Nephron progenitor cell (in vitro differentiated cells): ENCODE data around the gene SELPLG.

Source experiments
- DNase-seq: peaks from one replicate; pipeline ENCODE4 v3.0.0; 2021
- H3K27ac Mint-ChIP-seq: 2 replicates; pipeline ENCODE4 v1.8.0; 2021; ENCODE audit warnings: mild to moderate bottlenecking, moderate library complexity, mixed read lengths
- H3K27me3 Mint-ChIP-seq: 2 replicates; pipeline ENCODE4 v1.8.0; 2021; ENCODE audit warnings: mild to moderate bottlenecking, low read depth, mixed read lengths; ENCODE audit not compliant: poor library complexity
- H3K36me3 Mint-ChIP-seq: 2 replicates; pipeline ENCODE4 v1.8.0; 2021; ENCODE audit warnings: low read depth, mixed read lengths
- H3K4me1 Mint-ChIP-seq: 2 replicates; pipeline ENCODE4 v1.8.0; 2021; ENCODE audit warnings: mixed read lengths
- H3K4me3 Mint-ChIP-seq: 2 replicates; pipeline ENCODE4 v1.8.0; 2021; ENCODE audit warnings: mild to moderate bottlenecking, moderate library complexity, mixed read lengths
- H3K9me3 Mint-ChIP-seq: 2 replicates; pipeline ENCODE4 v1.8.0; 2021; ENCODE audit warnings: mild to moderate bottlenecking, moderate library complexity, mixed read lengths
- TF ChIP-seq, protein P1 (sequence below): fragments of 200-600 bp; sonication (generic); IDR thresholded peaks from 2 replicates; pipeline ENCODE4 v1.5.0; 2021; ENCODE audit warnings: antibody characterized with exemption

The SELPLG gene

DNA sequence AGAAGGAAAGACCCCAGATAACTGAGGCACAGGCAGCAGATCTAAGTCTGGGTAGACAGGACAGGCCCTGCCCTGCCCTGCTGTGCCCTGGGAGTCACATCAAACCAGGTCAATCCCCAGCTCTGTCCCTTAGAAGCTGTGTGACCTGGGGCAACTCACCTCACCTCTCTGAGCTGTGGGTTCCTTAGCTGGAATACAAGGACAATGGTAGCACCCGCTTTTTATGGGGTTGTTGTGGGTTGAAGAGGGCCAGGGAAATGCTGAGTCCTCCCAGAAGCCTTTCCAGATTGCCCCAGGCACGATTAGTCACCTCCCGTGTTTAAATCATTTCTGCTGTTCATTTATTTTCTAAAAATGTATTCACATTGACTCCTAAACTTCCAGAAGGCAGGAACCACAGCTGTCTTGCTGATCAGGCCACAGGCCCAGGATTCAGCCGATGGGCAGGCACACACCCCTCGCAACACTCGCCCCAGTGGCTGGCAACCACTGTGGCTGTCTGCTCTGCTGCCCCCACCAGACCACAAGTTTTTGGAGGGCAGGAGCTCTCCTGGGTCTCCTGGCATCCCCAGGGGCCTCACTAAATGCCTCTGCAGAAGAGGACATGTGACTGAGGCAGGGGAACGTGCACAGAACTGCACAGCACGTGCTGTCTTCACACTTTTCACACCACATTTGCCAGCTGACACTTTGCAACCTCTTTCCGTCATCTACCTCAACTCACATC lies 3.0 kb downstream of the SELPLG start:
- Mint-ChIP-seq H3K4me1 (peaks cover 33% of the 10 kb centered on the region), H3K36me3 (no peaks in the 10 kb centered on the region), H3K27me3 (no peaks in the 10 kb centered on the region), H3K9me3 (no peaks in the 10 kb centered on the region), H3K27ac (peak overlapping the region; percentile 71), H3K4me3 (no peak overlapping the region)
- no peak for DNase-seq
- TF ChIP-seq, protein P1, sequence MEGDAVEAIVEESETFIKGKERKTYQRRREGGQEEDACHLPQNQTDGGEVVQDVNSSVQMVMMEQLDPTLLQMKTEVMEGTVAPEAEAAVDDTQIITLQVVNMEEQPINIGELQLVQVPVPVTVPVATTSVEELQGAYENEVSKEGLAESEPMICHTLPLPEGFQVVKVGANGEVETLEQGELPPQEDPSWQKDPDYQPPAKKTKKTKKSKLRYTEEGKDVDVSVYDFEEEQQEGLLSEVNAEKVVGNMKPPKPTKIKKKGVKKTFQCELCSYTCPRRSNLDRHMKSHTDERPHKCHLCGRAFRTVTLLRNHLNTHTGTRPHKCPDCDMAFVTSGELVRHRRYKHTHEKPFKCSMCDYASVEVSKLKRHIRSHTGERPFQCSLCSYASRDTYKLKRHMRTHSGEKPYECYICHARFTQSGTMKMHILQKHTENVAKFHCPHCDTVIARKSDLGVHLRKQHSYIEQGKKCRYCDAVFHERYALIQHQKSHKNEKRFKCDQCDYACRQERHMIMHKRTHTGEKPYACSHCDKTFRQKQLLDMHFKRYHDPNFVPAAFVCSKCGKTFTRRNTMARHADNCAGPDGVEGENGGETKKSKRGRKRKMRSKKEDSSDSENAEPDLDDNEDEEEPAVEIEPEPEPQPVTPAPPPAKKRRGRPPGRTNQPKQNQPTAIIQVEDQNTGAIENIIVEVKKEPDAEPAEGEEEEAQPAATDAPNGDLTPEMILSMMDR: no peak

DNA sequence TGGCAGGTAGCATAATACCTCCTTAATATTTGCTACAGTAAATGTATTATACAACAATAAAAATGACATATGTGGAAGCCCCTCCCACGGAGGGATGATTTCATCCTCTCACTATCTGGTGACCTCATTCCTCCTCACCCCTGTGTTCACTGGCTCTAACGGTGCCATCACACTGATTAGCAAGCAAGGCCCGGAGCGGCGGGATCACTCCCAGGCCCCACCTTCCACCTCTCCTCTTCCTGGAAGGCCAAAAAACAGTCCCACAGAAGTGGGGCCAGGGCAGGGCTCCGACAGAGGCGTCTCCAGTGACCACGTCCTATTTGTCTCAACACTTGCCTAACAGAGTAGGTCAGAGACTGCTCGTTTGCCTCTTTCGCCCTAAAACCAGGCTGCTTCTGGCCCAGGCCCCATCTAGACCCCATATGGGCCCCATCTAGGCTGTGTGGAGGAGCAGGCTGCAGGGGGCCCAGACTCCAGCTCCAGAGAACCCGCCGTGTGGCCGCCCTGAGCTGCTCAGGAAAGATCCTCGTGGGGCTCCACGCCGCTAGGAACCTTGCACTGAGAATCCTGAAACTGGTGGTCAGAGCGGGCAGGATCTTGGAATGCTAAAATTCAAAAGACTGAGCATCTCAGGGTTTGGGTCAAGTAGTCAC lies 3.7 kb downstream of the SELPLG start:
- Mint-ChIP-seq H3K27me3 (no peaks in the 10 kb centered on the region), H3K9me3 (no peaks in the 10 kb centered on the region), H3K4me3 (no peak overlapping the region), H3K27ac (no peak overlapping the region), H3K4me1 (peaks cover 33% of the 10 kb centered on the region), H3K36me3 (no peaks in the 10 kb centered on the region)
- TF ChIP-seq, protein P1: no peak
- no peak for DNase-seq

DNA sequence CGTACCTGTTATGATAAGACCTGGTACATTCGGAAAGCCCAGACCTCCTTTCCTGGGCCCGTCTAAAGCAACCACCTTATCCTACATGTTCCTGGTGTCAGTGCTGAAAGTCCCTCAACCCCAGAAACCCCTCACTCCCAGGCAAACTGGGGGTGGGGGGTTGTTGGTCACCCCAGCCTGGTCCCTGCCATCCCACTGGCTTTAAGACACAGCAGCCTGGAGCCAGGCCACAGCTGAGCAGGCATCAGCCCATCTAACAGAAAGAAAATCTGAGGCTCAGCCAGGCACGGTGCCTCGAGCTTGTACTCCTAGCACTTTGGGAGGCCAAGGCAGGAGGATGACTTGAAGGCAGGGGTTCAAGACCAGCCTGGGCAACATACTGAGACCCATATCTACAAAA lies 4.5 kb downstream of the SELPLG start:
- TF ChIP-seq, protein P1: no peak
- Mint-ChIP-seq H3K27ac (no peak overlapping the region), H3K36me3 (no peaks in the 10 kb centered on the region), H3K27me3 (no peaks in the 10 kb centered on the region), H3K4me1 (peaks cover 29% of the 10 kb centered on the region), H3K4me3 (no peak overlapping the region), H3K9me3 (no peaks in the 10 kb centered on the region)
- DNase-seq: no peak

DNA sequence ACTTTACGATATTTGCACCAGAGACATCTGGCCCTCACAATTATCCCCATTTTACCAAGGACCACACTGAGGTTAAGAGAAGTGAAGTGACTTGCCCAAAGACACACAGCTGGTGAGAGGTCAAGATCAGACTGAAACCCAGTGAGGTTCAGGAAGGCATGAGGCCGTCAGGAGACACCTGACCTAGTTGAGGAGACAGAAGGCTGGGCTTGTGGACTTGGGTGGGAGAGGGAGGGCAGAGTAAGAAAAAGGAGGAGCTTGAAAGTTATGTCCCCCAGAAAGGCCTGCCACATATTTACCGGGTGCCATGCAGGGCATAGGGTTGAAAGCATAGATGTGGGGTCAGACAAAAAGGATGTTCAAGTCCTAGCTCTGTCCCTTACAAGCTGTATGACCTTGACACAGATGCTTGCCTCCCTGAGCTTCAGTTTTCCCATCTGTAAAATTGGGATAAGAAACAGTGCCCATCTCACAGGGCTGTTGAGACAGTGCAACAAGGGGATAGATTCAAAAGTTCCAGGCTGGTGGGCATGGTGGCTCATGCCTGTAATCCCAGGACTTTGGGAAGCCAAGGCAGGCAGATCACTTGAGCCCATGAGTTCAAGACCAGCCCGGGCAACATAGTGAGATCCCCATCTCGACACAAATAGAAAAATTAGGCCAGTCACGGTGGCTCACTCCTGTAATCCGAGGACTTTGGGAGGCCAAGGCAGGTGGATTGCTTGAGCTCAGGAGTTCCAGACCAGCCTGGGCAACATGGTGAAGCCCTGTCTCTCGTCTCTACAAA lies 6.4 kb downstream of the SELPLG start:
- H3K27ac Mint-ChIP-seq: no peak overlapping the region
- no peaks in the 10 kb centered on the region for H3K36me3 Mint-ChIP-seq
- no peaks in the 10 kb centered on the region for H3K9me3 Mint-ChIP-seq
- H3K4me3 Mint-ChIP-seq: no peak overlapping the region
- DNase-seq: no peak
- TF ChIP-seq, protein P1: no peak
- H3K4me1 Mint-ChIP-seq: peaks cover 23% of the 10 kb centered on the region
- H3K27me3 Mint-ChIP-seq: no peaks in the 10 kb centered on the region

DNA sequence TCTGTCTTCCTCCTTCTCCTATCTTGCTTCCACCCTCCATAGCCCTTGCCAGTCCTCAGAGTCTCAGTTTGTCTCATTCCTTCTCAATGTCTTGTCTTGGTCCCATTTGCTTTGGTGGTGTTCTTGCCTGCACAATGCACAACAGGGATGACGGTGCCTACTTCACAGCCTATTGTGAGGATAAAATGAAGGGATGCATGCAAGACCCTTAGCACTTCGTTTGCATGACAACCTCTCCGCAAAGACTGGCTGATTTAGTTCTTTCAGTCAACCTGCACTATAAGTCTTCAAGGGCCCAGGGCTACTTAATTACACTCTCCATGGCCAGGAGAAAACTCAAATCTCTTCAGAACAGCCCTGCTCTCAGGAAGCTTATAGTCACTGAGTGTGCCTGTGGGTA lies 8.5 kb downstream of the SELPLG start:
- no peak for DNase-seq
- H3K9me3 Mint-ChIP-seq: no peaks in the 10 kb centered on the region
- peaks cover 24% of the 10 kb centered on the region for H3K4me1 Mint-ChIP-seq
- TF ChIP-seq, protein P1: no peak
- no peaks in the 10 kb centered on the region for H3K36me3 Mint-ChIP-seq
- peaks cover under 1% of the 10 kb centered on the region for H3K27me3 Mint-ChIP-seq
- no peak overlapping the region for H3K4me3 Mint-ChIP-seq
- no peak overlapping the region for H3K27ac Mint-ChIP-seq
